Stimulated activated CD8-positive, alpha-beta memory T cell treated with anti-CD3 and anti-CD28 coated beads, Interleukin-15, amount 100 ng/mL, for 4 hours (primary cell): ENCODE measurements around the gene SERPINI2.
"Not testable (repeated sequence)": the region's sequence is repeated elsewhere in the genome, so short reads cannot be mapped to it uniquely, and the experiment has no call there.

Experiments used
- DNase-seq, 2 donors: peaks; one replicate each; pipeline ENCODE4 v3.0.0-alpha.2; 2020; ENCODE audit warnings: low read depth in 2 of 2

The SERPINI2 gene

GRCh38 chr3:167450195-167450594 is 23.6 kb downstream of the SERPINI2 start:
- no peak for DNase-seq

DNA sequence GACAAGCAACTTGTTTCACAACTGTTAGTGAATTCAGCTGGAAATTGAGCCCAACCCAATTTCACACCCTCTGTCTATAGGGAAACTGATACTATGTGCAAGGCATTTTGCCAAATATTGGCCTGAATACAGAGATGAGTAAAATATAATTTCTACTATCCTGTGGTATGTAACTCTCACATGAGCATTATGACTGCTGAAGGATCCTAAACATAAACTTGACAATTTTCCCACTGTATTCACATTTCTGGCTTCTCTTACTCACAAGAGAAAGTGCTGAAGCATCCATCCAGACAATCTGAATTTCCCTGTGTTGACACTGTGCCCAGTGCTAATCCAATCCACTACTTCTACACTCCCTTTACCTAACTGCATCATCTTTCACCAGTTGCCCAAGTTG is 28.4 kb downstream of the SERPINI2 start:
- DNase-seq: no peak

DNA sequence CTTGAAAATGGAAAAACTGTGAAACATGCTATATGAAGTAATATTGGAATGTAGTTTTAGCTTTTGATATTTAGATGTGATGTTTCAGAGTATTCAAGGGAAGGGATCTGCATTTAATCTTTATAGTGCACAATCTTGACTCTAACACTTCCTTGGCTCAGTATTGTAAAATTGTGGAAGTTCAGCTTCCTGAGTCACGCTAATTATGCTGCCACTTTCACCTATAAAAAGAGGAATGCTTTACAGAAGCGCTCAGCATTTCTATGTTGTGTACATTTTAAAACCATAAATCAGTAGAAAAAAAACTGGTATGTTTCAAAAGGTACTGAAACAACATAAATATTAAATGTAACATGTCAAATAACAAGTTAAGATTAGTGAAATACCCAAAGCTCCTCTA is 32.6 kb downstream of the SERPINI2 start:
- DNase-seq: no peak

- DNase-seq: no peak
Observed at GRCh38 chr3:167437428-167438139, 36.3 kb downstream of the SERPINI2 start.

DNA sequence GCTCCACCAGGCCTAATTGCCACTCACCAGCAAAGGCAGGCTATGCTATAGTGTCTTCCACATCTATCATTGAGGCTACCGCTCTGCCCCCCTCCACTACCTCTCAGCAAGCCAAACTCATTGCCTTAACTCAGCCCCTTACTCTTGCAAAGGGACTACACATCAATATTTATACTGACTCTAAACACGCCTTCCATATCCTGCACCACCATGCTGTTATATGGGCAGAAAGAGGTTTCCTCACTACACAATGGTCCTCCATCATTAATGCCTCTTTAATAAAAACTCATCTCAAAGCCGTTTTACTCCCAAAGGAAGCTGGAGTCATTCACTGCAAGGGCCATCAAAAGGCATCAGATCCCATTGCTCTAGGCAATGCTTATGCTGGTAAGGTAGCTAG is 46.9 kb downstream of the SERPINI2 start:
- not testable (repeated sequence) for DNase-seq

DNA sequence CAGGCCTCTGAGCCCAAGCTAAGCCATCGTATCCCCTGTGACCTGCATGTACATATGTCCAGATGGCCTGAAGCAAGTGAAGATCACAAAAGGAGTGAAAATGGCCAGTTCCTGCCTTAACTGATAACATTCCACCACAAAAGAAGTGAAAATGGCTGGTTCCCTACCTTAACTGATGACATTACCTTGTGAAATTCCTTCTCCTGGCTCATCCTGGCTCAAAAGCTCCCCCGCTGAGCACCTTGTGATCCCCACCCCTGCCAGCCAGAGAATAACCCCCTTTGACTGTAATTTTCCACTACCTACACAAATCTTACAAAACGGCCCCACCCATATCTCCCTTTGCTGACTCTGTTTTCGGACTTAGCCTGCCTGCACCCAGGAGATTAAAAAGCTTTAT is 51.4 kb downstream of the SERPINI2 start:
- not testable (repeated sequence) for DNase-seq

GRCh38 chr3:167409611-167410010 is 64.2 kb downstream of the SERPINI2 start:
- no peak for DNase-seq

GRCh38 chr3:167406876-167407492 is 66.9 kb downstream of the SERPINI2 start:
- DNase-seq: no peak

GRCh38 chr3:167397826-167398225 is 76.0 kb downstream of the SERPINI2 start:
- DNase-seq: no peak

DNA sequence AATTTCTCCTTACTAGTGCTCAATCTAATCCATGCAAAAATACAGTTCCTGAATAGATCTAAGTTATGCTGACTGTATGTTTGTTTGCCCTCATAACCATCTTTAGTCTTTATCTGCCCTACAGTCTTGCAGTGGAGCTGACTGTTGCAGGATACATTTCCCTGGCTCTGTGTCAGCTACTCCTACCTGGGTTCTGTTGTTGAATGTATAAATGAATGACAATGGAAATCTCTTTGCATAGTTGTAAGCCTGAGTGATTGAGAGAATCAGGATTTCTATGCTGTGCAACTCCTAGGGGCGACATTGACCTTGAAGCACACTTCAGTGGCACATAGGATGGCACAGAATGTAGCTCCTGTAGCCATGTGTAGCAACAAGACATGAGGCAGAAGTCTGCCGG is 77.8 kb downstream of the SERPINI2 start:
- DNase-seq: no peak

GRCh38 chr3:167394003-167394402 is 79.8 kb downstream of the SERPINI2 start:
- no peak for DNase-seq
